ENCODE data around the gene TMEM131. TPM values are rescaled to one million over a fixed set of nuclear protein-coding genes. Genes with fewer than 3 reads are reported as not detected.

TMEM131 gene
- total and polyA plus RNA-seq, 2 of the 8 experiments (the other 6 are each of a cell fraction or from before 2014, with no cell fraction given), result 9.7 to 22.9 TPM

- no peak for TF ChIP-seq SIN3A (conservative IDR thresholded peaks at IDR 0.05 in 1 of 2, IDR thresholded peaks at IDR 0.05 in 1 of 2; ENCODE audit: low read depth in 1 of 2, low read length in 2 of 2)
- no peak for TF ChIP-seq MAFK (IDR thresholded peaks at IDR 0.05; ENCODE audit: low read depth, low read length)
- no peak for TF ChIP-seq KDM1A (IDR thresholded peaks at IDR 0.05; ENCODE audit: borderline replicate concordance, low read length)
- no peak for TF ChIP-seq POU5F1 (IDR thresholded peaks at IDR 0.05; ENCODE audit: low read depth, low read length)
- no peak for TF ChIP-seq YY1 (IDR thresholded peaks at IDR 0.05; ENCODE audit: low read depth, low read length)
These were observed 190.0 kb downstream of the TMEM131 start (continued) for GRCh38 chr2:97805776-97806175.

Data from H1 (cell line).